Measurements from ENCODE around the gene ATAD3B.
"Not testable (repeated sequence)": the region's sequence is repeated elsewhere in the genome, so short reads cannot be mapped to it uniquely, and the experiment has no call there.

GRCh38 chr1:1495461-1495975 lies 24.0 kb downstream of the ATAD3B start:
- not testable (repeated sequence) for TF ChIP-seq POLR2AphosphoS5 (IDR thresholded peaks at IDR 0.05; ENCODE audit: low read depth, low read length); PAX5 (IDR thresholded peaks at IDR 0.05; ENCODE audit: insufficient read depth, low read length, severe bottlenecking); POLR2A (IDR thresholded peaks at IDR 0.05; ENCODE audit: low read depth, low read length)
